ENCODE data around the gene BRAF. TPM values are rescaled to one million over a fixed set of nuclear protein-coding genes. Genes with fewer than 3 reads are reported as not detected.

The BRAF gene
- total and polyA plus RNA-seq, 2 donors (not counting 3 experiments of a cell fraction or from before 2014, with no cell fraction given), result 6.6 to 26.2 TPM

DNA sequence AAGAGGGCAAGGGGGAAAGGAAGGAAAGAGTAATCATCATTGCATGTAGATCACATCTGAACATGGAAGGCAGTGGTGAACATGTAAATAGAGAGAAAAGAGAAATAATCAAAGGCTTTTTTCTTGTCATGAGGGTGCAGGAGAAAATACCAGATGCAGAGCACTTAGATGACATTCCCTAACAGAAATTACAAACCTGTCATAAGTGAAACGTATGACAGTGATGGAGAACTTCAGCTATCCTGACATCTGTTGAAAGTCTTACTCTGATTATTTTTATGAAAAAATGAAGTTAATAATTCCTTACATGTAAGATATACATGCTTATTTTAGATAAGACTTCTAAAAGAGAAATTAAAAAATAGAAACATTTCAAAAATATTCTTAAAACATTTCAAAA, 54.7 kb downstream of the BRAF start:
- intact Hi-C loops (cut with micrococcal nuclease) (no loop called here), dilution Hi-C loops (cut with MboI; ENCODE audit: extremely low pct_ligation_motif_present, low sequenced_read_pairs) (no loop called here)
- no peak overlapping the region for H3K27ac ChIP-seq (ENCODE audit: insufficient read depth, low read depth, low read length)
- no peaks in the 10 kb centered on the region for H3K27me3 ChIP-seq (ENCODE audit: control insufficient read depth in 2 of 2, insufficient read depth in 2 of 2, low read length in 2 of 2)
- no peak for TF ChIP-seq GATA2 (IDR thresholded peaks at IDR 0.05; ENCODE audit: insufficient read depth, insufficient read length, low read depth, low read length)
- TF ChIP-seq, protein P1, sequence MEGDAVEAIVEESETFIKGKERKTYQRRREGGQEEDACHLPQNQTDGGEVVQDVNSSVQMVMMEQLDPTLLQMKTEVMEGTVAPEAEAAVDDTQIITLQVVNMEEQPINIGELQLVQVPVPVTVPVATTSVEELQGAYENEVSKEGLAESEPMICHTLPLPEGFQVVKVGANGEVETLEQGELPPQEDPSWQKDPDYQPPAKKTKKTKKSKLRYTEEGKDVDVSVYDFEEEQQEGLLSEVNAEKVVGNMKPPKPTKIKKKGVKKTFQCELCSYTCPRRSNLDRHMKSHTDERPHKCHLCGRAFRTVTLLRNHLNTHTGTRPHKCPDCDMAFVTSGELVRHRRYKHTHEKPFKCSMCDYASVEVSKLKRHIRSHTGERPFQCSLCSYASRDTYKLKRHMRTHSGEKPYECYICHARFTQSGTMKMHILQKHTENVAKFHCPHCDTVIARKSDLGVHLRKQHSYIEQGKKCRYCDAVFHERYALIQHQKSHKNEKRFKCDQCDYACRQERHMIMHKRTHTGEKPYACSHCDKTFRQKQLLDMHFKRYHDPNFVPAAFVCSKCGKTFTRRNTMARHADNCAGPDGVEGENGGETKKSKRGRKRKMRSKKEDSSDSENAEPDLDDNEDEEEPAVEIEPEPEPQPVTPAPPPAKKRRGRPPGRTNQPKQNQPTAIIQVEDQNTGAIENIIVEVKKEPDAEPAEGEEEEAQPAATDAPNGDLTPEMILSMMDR (IDR thresholded peaks at IDR 0.05; ENCODE audit: extremely low read depth in 1 of 2, insufficient read depth in 1 of 2, low read depth in 1 of 2, low read length in 2 of 2), result no peak
- TF ChIP-seq, protein P2, sequence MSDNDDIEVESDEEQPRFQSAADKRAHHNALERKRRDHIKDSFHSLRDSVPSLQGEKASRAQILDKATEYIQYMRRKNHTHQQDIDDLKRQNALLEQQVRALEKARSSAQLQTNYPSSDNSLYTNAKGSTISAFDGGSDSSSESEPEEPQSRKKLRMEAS (IDR thresholded peaks at IDR 0.05; ENCODE audit: insufficient read depth, insufficient read length), result no peak
- TF ChIP-seq POLR2A (IDR thresholded peaks at IDR 0.05; ENCODE audit: low read depth, low read length), result no peak
- TF ChIP-seq JUN (IDR thresholded peaks at IDR 0.05; ENCODE audit: borderline replicate concordance, insufficient read depth, insufficient read length, low read depth), result no peak
- no peak for TF ChIP-seq EZH2 (IDR thresholded peaks at IDR 0.05; ENCODE audit: borderline replicate concordance, low read depth, low read length, severe bottlenecking)
- no peak for TF ChIP-seq FOS (IDR thresholded peaks at IDR 0.05; ENCODE audit: borderline replicate concordance, insufficient read depth, low read length)
- no peak for TF ChIP-seq MYC (IDR thresholded peaks at IDR 0.05; ENCODE audit: low read depth, low read length)
- no peak for TF ChIP-seq POLR2AphosphoS5 (IDR thresholded peaks at IDR 0.05; ENCODE audit: insufficient read depth, low read depth, low read length)
- H3K9me3 ChIP-seq (replicated peaks; ENCODE audit: control insufficient read depth, insufficient read depth, low read length), result no peaks in the 10 kb centered on the region
- peaks cover 53% of the 10 kb centered on the region for H3K79me2 ChIP-seq (ENCODE audit: control insufficient read depth, insufficient read depth, low read length)
- H3K4me3 ChIP-seq (replicated peaks in 1 of 3; ENCODE audit: insufficient read depth in 1 of 3, low read depth in 1 of 3, low read length in 3 of 3), result no peak overlapping the region
- H3K4me2 ChIP-seq (ENCODE audit: insufficient read depth, low read length), result no peak overlapping the region
- FAIRE-seq, result no peak
- BruUV-seq (replicated peaks), result no TSS peak
- H3K9ac ChIP-seq (replicated peaks; ENCODE audit: extremely low read depth, insufficient read depth, low read length), result no peak overlapping the region
- ChIA-PET POLR2A (no interaction called here), CTCF (no interaction called here)
- H2AFZ ChIP-seq (ENCODE audit: low read depth, low read length), result no peak overlapping the region
- no peaks in the 10 kb centered on the region for H3K4me1 ChIP-seq (ENCODE audit: control insufficient read depth, extremely low read depth, insufficient read depth, low read length)
- H3K9me1 ChIP-seq (replicated peaks; ENCODE audit: control insufficient read depth, extremely low read depth, insufficient read depth, low read length), result no peaks in the 10 kb centered on the region
- H3K36me3 ChIP-seq (ENCODE audit: control insufficient read depth in 2 of 2, extremely low read depth in 1 of 2, insufficient read depth in 2 of 2, low read length in 2 of 2), result no peaks in the 10 kb centered on the region
- H4K20me1 ChIP-seq (replicated peaks; ENCODE audit: control insufficient read depth, extremely low read depth, insufficient read depth, low read length), result peaks cover 3% of the 10 kb centered on the region
- DNase-seq (ENCODE audit: low read depth, low spot score), result no peak

All from endothelial cell of umbilical vein (primary cell).